Panc1 (cell line): ENCODE results near the gene ABHD15.

ENCODE experiments used
- POLR2AphosphoS5 ChIP-seq: IDR thresholded peaks from 2 replicates; pipeline ENCODE4 v1.6.1; 2012; ENCODE audit warnings: mild to moderate bottlenecking, low read depth, low read length, moderate library complexity
- REST ChIP-seq, 2 experiments: IDR thresholded peaks; 2 replicates each; pipeline ENCODE4 v1.6.1; 2011 to 2012; ENCODE audit warnings: low read depth in 2 of 2, control low read depth in 1 of 2, low read length in 1 of 2, mild to moderate bottlenecking in 1 of 2, moderate library complexity in 1 of 2; ENCODE audit not compliant: insufficient read depth in 1 of 2
- TCF7L2 ChIP-seq: IDR thresholded peaks from 2 replicates; pipeline ENCODE4 v1.6.1; 2011; ENCODE audit warnings: mild to moderate bottlenecking, low read depth, low read length, inconsistent platforms
- TF ChIP-seq, protein P1 (sequence below): fragments of 450-650 bp; IDR thresholded peaks from 2 replicates; pipeline ENCODE4 v1.5.1; 2017; ENCODE audit warnings: mild to moderate bottlenecking

- TF ChIP-seq, protein P1, sequence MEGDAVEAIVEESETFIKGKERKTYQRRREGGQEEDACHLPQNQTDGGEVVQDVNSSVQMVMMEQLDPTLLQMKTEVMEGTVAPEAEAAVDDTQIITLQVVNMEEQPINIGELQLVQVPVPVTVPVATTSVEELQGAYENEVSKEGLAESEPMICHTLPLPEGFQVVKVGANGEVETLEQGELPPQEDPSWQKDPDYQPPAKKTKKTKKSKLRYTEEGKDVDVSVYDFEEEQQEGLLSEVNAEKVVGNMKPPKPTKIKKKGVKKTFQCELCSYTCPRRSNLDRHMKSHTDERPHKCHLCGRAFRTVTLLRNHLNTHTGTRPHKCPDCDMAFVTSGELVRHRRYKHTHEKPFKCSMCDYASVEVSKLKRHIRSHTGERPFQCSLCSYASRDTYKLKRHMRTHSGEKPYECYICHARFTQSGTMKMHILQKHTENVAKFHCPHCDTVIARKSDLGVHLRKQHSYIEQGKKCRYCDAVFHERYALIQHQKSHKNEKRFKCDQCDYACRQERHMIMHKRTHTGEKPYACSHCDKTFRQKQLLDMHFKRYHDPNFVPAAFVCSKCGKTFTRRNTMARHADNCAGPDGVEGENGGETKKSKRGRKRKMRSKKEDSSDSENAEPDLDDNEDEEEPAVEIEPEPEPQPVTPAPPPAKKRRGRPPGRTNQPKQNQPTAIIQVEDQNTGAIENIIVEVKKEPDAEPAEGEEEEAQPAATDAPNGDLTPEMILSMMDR: no peak
- no peak for TF ChIP-seq POLR2AphosphoS5
- TF ChIP-seq TCF7L2: no peak
- TF ChIP-seq REST (IDR thresholded peaks at IDR 0.05; ENCODE audit: insufficient read depth in 1 of 2, low read depth in 2 of 2, low read length in 1 of 2): no peak
Observed at GRCh38 chr17:29562615-29563014, 4.2 kb downstream of the ABHD15 start.
